IPS-20b (cell line): ENCODE data around the gene PPDPF.
A peak's percentile ranks its signal among the peaks of the same experiment; 100 is the strongest.
"Not testable (repeated sequence)": the region's sequence is repeated elsewhere in the genome, so short reads cannot be mapped to it uniquely, and the experiment has no call there.

ENCODE experiments used
- H3K27ac ChIP-seq: one replicate; pipeline ENCODE4 v1.5.1; 2013; ENCODE audit warnings: low read length
- H3K27me3 ChIP-seq: 2 replicates; pipeline ENCODE4 v1.6.1; 2013; ENCODE audit warnings: mild to moderate bottlenecking, low read length, inconsistent platforms; ENCODE audit not compliant: insufficient read depth
- H3K36me3 ChIP-seq: 2 replicates; pipeline ENCODE4 v1.6.1; 2013; ENCODE audit warnings: low read depth, mild to moderate bottlenecking, inconsistent platforms, low read length, moderate library complexity; ENCODE audit not compliant: insufficient read depth
- H3K4me1 ChIP-seq: 2 replicates; pipeline ENCODE4 v1.6.1; 2013; ENCODE audit warnings: mild to moderate bottlenecking, control low read depth, inconsistent platforms, low read length, moderate library complexity; ENCODE audit not compliant: insufficient read depth
- H3K4me3 ChIP-seq: 2 replicates; pipeline ENCODE4 v1.5.1; 2013; ENCODE audit warnings: mild to moderate bottlenecking, low read length, inconsistent platforms
- H3K9ac ChIP-seq: 2 replicates; pipeline ENCODE4 v1.6.1; 2013; ENCODE audit warnings: low read depth, mild to moderate bottlenecking, inconsistent platforms, low read length, moderate library complexity
- H3K9me3 ChIP-seq: 2 replicates; pipeline ENCODE4 v1.6.1; 2013; ENCODE audit warnings: mild to moderate bottlenecking, low read depth, low read length, inconsistent platforms; ENCODE audit not compliant: insufficient read depth

Gene PPDPF

GRCh38 chr20:63552481-63553249 lies 32.1 kb downstream of the PPDPF start:
- peaks cover 4% of the 10 kb centered on the region; the same call in 1 of the 2 replicates for H3K4me1 ChIP-seq
- no peak overlapping the region for H3K27ac ChIP-seq
- no peak overlapping the region for H3K9ac ChIP-seq
- peak overlapping the region; percentile 25; the same call in 1 of the 2 replicates for H3K4me3 ChIP-seq
- H3K9me3 ChIP-seq = no peaks in the 10 kb centered on the region
- H3K27me3 ChIP-seq = peaks cover 9% of the 10 kb centered on the region
- no peaks in the 10 kb centered on the region for H3K36me3 ChIP-seq

DNA sequence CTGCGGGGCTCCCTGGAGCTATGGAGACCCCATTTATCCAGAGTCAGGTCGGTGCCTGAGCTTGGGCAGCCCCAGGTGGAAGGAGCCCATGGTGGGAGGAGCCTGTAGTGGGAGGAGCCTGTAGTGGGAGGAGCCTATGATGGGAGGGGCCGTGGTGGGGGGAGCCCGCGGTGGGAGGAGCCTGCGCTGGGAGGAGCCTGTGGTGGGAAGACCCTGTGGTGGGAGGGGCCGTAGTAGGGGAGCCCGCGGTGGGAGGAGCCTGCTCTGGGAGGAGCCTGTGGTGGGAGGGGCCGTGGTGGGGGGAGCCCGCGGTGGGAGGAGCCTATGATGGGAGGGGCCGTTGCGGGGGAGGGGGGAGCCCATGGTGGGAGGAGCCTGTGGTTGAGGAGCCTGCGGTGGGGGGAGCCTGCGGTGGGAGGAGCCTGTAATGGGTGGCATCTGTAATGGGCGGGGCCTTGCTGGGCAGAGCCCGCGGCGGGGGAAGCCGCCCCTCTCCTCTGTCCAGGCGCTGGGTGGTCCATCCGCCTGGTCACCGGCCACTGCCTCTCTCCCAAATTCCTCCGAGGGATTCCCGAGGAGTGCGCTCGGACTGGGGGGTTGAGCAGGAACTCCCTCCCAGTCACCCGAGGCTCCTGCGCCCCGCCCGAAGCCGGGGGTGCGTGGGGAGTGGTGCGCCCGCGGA lies 32.8 kb downstream of the PPDPF start:
- Histone ChIP-seq H3K27me3 (peaks cover 9% of the 10 kb centered on the region), H3K36me3 (no peaks in the 10 kb centered on the region), H3K27ac (no peak overlapping the region), H3K9me3 (no peaks in the 10 kb centered on the region), H3K4me3 (peak overlapping the region; percentile 75), H3K4me1 (peaks cover 4% of the 10 kb centered on the region; the same call in 1 of the 2 replicates), H3K9ac (peak overlapping the region; percentile 64; the same call in 1 of the 2 replicates)

DNA sequence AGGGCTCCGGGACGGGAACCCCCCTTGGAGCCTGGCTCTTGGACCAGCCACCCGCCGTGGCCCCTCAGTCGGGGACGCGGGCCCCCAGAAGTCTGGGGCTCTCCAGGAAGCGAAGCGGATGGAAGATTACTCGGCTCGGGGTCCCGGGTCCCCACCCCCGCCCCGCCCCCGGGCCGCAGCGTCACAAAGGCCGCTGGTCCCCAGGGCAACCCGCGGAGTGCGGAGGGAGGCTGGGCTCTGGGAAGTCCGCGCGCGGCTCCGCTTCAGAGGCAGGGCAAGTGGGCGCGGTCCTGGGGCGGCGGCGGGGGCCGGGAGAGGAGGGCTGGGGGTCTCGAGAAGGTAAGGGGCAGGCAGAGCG lies 33.3 kb downstream of the PPDPF start, which contains the start of gene FNDC11:
Gene FNDC11, plus strand, starts transcription at position 227 of the 358 bp plus-strand sequence. CDS start 1,505 bp downstream, outside the sequence.
- Histone ChIP-seq H3K36me3 (no peaks in the 10 kb centered on the region), H3K27ac (no peak within 1 kb of the TSS), H3K4me1 (peaks cover 4% of the 10 kb centered on the region; the same call in 1 of the 2 replicates), H3K9me3 (no peaks in the 10 kb centered on the region), H3K4me3 (peak within 1 kb of the TSS; percentile 75), H3K9ac (peak within 1 kb of the TSS; percentile 64; the same call in 1 of the 2 replicates), H3K27me3 (peaks cover 9% of the 10 kb centered on the region)

DNA sequence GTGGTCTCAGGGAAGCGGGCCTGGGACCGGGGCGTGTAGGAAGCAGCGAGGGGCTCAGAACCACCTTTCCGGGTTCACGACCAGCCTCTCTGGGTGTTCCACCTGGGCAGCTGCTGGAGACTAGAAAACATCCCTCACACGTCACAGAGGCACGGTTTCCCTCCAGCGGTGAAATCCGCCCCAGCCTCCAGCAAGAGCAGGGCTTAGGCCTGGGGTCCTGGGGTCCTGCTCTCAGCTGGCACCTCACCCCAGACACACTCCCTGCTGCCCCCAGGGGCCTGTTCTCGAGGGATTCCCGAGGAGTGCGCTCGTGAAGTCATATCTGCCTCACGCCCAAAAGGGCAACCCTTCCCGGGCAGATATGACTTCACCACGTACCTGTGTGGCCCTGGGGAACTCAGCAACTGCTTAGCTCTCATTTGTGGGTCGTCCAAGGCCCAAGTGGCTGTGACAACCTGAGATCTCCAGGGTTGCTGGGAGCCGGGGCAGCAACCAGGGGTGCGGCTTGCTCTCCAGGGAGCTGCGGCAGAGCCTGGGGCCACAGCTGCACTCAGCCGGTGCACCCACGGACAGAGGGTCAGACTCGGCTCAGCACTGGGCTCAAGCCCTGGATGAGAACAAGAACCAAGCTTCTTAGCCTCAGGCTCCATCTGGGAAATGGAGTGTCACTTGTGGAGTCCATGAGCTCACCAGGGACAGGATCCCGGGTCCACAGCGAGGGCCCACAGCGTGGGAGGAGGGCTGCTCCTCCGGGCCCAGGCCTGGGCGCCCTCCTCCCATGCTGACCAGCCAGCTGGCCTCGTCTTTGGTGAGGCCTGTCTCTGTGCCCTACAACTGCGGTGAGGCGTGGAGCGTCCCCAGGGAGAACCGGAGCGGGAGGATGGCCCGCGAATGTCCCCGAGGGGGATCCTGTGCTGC lies 34.1 kb downstream of the PPDPF start:
- H3K27me3 ChIP-seq = peaks cover 9% of the 10 kb centered on the region
- no peak overlapping the region for H3K27ac ChIP-seq
- H3K9me3 ChIP-seq = no peaks in the 10 kb centered on the region
- H3K4me3 ChIP-seq = peak overlapping the region; percentile 75
- H3K36me3 ChIP-seq = no peaks in the 10 kb centered on the region
- H3K9ac ChIP-seq = peak overlapping the region; percentile 4; the same call in 1 of the 2 replicates
- H3K4me1 ChIP-seq = peaks cover 4% of the 10 kb centered on the region; the same call in 1 of the 2 replicates

GRCh38 chr20:63555661-63556381 lies 35.3 kb downstream of the PPDPF start:
- Histone ChIP-seq H3K9me3 (no peaks in the 10 kb centered on the region), H3K27ac (no peak overlapping the region), H3K4me1 (peaks cover 4% of the 10 kb centered on the region; the same call in 1 of the 2 replicates), H3K9ac (no peak overlapping the region), H3K36me3 (no peaks in the 10 kb centered on the region), H3K4me3 (no peak overlapping the region), H3K27me3 (peaks cover 9% of the 10 kb centered on the region)

GRCh38 chr20:63556873-63557478 lies 36.4 kb downstream of the PPDPF start:
- H3K9ac ChIP-seq = no peak overlapping the region
- no peaks in the 10 kb centered on the region for H3K36me3 ChIP-seq
- H3K9me3 ChIP-seq = no peaks in the 10 kb centered on the region
- H3K27me3 ChIP-seq = peaks cover 9% of the 10 kb centered on the region
- H3K27ac ChIP-seq = no peak overlapping the region
- H3K4me1 ChIP-seq = peaks cover 4% of the 10 kb centered on the region; the same call in 1 of the 2 replicates
- H3K4me3 ChIP-seq = no peak overlapping the region

- Histone ChIP-seq H3K36me3 (no peaks in the 10 kb centered on the region), H3K27ac (no peak overlapping the region), H3K9ac (no peak overlapping the region), H3K27me3 (peaks cover 9% of the 10 kb centered on the region), H3K9me3 (no peaks in the 10 kb centered on the region), H3K4me3 (no peak overlapping the region), H3K4me1 (peaks cover 4% of the 10 kb centered on the region; the same call in 1 of the 2 replicates)
Observed at GRCh38 chr20:63557481-63557891, 36.9 kb downstream of the PPDPF start.

DNA sequence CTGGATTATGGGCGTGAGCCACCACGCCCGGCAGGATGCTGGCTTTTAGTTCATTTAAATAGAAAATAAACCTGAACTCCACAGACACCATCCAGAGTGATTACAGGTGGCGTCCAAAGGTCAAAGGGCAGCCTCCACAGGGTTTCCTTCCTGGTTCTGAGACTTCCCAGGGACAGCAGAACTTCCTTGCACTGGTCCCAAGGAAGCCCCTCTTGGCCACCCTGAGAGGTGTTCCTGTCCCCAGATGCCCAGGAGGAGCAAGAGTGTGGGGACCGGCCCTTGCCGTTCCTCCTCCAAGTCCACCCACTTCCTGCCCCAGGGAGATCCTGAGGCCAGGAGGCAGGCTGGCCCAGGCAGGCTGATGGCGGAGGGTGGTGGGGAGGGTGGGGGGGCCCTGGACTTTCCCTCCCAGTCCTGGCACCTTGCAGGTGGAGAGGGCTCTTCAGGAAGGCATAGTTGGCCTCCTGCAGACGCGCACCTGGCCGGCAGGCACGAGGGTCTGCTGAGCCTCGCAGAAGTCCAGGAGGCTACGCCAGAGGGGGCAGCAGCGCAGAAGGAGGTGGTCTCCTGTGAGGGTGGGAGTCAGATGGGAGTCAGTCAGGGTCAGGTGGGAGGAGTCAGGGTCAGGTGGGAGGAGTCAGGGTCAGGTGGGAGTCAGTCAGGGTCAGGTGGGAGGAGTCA lies 38.4 kb downstream of the PPDPF start:
- no peak overlapping the region for H3K4me3 ChIP-seq
- H3K27ac ChIP-seq = no peak overlapping the region
- H3K9me3 ChIP-seq = no peaks in the 10 kb centered on the region
- H3K27me3 ChIP-seq = peaks cover 9% of the 10 kb centered on the region
- no peaks in the 10 kb centered on the region for H3K4me1 ChIP-seq
- H3K9ac ChIP-seq = no peak overlapping the region
- H3K36me3 ChIP-seq = no peaks in the 10 kb centered on the region

DNA sequence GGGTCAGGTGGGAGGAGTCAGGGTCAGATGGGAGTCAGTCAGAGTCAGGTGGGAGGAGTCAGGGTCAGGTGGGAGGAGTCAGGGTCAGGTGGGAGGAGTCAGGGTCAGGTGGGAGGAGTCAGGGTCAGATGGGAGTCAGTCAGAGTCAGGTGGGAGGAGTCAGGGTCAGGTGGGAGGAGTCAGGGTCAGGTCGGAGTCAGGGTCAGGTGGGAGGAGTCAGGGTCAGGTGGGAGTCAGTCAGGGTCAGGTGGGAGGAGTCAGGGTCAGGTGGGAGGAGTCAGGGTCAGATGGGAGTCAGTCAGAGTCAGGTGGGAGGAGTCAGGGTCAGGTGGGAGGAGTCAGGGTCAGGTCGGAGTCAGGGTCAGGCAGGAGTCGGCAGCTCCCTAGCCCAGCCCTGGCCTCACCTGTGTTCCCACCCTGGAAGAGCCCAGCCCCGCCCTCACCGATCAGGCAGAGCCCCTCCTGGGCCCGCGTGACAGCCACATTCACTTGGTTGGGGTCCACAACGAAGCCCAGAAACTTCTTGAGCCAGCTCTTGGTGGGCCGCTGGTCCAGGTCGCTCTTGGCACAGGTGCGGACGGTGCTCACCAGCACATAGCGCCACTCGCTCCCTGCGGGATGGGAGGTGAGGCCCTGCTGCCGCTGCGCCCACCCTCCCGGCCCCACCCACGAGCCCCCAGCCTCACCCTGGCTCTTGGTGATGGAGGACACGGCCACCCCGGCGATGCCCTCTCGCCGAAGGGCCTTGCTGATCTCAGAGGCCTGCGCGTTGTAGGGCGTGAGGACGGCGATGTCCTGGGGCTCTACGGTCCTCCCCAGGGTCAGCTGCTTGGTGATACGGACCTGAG lies 39.1 kb downstream of the PPDPF start:
- H3K36me3 ChIP-seq, H3K9me3 ChIP-seq, H3K9ac ChIP-seq, H3K4me1 ChIP-seq, H3K27me3 ChIP-seq, H3K4me3 ChIP-seq, H3K27ac ChIP-seq: not testable (repeated sequence)
